CD4-positive, alpha-beta T cell treated with Interleukin-1 beta for 1 hour (primary cell): ENCODE results near the gene CHCHD10.
A peak's percentile ranks its signal among the peaks of the same experiment; 100 is the strongest.
"Not testable (repeated sequence)": the region's sequence is repeated elsewhere in the genome, so short reads cannot be mapped to it uniquely, and the experiment has no call there.

Experiments
- DNase-seq, 2 donors: peaks; one replicate each; pipeline ENCODE4 v3.0.0-alpha.2; 2020 to 2022

The CHCHD10 gene

DNA sequence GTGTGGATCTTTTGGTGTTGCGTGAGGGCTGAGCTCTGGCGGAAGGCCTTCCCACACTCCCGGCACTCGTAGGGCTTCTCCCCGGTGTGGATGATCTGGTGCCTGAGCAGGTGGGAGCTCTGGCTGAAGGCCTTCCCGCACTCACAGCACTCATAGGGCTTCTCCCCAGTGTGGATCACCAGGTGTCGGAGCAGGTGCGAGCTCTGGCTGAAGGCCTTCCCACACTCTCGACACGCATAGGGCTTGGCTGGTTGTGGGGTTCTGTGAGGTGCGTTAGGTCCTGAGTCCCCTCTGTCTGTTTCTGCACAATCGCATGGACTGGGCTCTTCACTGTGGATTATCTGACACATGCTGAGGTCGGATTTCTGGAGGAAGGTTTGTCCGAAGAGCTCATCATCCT is 23.3 kb downstream of the CHCHD10 start:
- DNase-seq: no peak

DNA sequence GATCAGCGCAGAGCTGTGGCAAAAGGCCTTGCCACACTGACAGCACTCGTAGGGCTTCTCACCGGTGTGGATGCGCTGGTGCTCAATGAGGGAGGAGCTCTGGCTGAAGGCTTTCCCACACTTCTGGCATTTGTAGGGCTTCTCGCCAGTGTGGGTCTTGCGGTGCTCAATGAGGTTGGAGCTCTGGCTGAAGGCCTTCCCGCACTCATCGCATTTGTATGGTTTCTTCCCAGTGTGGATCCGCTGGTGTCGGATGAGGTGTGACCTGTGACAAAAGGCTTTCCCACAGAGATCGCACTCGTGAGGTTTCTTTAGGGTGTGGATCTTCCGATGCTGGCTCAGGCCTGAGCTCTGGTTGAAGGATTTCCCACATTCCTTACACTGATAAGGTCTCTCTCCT is 23.8 kb downstream of the CHCHD10 start:
- no peak for DNase-seq

DNA sequence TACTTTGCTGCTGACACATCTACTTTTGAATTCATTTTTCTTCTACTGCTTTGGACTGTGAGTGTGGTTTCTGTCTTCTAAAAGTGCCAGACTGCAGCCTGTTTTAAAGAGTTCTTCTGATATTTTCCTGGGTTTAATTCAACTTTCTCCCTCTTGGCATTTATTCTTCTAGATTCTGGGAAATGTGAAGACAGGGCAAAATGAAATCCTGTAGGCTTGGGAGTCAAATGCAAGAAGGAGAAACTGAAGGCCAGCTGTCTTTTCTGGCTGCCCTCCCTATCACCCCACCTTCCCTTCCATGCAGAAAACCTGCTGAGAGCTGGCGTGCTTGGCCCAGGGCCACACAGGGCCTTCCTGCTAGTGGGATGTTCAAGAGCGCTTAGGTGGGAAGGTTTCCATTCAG is 24.5 kb downstream of the CHCHD10 start:
- DNase-seq: no peak

DNA sequence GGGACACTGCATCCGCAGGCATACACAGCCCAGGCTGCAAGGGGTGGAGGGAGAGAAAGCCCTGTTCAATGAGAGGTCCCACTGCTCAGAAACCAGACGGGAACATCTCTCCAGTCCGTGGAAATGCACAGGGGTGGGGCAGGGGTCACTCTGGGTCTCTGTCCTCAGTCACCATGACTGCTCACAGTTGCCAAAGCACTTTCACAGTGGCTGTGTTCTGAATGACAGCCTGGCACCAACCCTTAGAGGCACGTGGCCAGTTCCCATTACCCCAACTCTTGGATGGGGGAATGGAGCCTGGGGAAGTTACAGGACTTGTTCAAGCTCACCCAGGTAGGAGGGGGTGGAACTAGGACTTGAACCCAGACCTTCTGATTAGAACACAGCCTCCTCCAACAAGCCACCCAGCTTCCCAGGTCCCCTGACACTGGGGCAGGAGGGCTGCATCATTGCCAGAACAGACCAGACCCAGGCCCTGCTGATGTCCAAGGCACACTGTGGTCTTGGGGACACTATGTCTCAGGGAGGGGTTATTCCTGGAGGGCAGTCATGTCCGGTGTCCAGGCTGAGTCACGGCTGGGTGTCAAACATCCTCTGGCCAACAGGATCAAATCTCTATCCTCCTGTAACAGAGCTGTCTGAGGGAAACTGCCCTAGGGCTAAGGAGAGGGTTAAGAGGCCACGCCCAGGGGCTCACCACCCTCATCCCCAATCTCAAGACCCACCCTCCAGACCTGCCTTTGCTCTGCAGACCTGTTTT is 25.1 kb downstream of the CHCHD10 start:
- no peak for DNase-seq

DNA sequence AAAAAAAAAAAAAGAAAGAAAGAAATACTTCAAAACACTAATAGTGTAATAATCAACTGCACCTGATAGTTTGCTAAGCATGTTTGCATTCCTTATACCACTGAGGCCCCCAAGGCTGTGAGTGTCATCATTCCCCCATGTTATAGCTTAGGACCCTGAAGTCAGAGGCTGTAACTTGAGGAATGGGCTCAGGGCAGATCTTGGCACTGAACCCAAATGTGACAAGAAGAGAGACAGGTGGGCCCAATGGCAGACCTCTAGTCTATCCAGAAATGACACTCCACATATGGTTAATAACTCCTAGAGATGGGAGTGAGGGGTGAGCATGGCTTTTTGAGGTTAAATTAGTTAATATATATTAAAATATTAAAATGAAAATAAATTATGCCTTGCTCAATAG is 30.1 kb downstream of the CHCHD10 start:
- no peak for DNase-seq

DNA sequence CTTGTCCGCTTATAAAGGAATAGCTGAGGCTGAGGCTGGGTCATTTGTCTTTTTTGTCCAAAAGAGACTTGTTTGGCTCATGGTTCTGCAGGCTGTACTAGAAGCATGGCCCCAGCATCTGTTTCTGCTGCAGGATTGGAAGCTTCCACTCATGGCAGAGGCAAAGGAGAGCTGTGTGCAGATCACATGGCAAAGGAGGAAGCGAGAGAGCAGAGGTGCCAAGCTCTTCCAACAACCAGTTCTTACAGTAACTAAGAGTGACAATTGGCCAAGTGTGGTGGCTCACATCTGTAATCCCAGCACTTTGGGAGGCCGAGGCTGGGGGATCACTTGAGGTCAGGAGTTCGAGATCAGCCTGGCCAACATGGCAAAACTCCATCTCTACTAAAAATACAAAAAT is 39.7 kb downstream of the CHCHD10 start:
- DNase-seq: not testable (repeated sequence)

DNA sequence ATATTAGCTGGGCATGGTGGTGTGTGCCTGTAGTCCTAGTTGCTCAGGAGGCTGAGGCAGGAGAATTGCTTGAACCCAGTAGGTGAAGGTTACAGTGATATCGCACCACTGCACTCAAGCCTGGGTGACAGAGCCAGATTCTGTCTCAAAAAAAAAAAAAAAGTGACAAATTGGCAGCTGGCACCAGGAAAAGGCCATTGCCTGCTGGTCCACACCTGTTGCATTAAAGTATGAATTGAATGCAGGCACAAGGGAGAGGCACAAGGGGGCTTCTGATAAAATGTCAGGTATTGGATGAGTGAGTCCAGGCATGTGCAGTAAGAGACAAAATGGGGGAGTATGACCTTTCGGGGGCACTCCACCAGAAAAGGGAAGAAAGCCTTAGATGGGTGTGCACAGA is 45.0 kb downstream of the CHCHD10 start:
- DNase-seq: no peak

DNA sequence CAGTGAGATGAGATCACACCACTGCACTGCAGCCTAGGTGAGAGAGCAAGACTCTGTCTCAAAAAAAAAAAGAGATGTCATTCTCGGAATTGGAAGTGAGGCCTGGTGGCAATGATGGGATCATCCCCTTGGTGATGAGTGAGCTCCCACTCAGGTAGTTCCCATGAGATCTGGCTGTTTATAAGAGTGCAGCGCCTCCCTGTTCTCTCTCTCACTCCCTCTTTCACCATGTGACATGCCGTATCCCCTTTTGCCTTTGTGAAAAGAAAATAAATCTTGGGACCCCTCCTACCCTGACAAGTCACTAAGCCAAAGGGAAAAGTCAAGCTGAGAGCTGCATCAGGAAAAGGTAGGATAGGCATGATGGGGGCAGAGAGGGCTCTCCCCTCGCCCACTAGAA is 45.6 kb downstream of the CHCHD10 start:
- DNase-seq: no peak

DNA sequence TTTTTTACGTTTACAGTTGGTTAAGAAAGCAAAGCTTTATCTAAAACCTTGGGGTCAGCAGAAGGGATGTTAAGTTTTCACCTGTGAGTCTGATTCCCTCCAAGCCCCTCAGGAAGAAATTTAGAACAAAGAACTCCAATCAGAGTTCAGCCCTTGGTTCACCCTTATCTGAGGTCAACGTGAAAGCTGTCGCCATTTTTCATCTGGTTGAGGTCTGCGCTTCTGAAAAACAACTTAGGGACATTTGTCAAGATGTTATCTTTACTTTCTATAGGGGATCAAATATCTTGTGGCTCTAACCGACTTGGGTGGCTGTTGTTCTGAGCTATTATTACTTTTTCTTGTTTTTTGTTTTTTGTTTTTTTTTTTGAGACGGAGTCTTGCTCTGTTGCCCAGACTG is 46.9 kb downstream of the CHCHD10 start:
- no peak for DNase-seq

DNA sequence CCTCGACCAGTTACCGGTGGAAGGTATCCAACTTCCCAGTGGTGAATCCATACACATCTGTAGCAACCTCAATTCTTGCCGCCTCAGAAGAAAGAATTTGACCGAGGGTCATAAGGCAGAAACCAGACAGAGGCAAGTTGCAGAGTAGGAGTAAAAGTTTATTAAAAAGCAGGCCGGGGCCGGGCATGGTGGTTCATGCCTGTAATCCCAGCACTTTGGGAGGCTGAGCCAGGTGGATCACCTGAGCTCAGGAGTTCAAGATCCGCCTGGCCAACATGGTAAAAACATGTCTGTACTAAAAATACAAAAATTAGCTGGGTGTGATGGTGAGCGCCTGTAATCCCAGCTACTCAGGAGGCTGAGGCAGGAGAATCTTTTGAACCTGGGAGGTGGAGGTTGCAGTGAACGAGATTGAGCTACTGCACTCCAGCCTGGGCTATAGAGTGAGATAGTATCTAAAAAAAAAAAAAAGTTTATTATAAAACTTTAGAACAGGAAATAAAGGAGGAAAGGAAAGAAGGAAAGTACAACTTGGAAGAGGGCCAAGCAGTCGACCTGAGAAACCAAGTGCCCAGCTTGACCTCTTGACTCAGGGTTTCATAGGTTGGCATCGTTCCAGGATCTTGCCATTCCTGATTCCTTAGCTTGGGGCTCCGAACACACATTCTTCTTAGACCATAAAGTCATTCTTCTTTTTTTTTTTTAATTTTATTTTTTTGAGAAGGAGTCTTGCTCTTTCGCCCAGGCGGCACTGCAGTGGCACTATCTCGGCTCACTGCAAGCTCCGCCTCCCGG is 49.2 kb downstream of the CHCHD10 start:
- no peak for DNase-seq

DNA sequence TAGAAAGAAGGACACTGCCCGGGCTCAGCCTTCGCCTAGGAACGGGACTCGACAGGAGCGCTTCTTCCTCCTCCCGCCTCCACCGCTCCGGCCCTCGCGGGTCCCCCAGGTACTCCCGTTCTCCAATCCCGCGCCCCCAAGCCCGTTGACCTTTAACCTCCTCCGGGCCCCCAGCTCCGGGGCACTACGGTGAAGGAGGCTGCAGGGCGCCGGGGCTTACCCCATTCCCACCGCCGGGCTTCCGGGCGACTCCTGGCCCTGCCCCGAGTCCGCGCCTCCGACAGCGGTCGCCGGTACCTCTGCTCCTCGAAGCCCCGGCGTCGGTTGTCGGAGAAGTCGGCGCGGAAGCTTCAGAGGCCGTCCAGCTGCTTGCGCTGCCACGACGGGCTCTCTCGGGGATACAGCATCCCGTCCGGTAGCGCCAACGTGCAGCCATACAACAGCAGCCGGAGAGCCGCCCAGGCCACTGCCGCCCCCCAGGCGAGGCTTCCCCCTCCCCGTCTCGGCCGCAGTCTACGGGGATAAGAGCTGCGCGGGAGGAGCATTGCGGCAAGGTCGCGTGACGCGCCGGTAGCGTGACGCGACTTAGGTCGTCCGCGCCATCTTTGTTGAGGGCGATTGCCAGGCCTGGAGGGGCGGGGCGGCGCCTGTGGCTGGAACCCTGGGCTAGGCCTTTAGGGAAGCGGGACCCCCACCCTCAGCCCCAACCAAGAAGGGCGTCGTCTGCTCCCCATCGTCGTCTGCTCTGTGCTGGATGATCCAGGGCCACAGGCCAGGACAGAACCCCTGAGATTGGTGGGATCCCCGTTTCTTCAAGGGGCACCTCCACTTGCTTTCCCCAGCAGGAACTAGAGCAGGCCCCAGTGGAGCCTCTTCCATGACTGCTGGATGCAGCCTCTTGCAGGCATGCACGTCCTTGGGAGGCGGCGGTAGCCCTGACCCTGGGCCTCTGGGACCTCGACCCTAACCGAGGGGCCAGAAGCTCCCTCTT is 50.7 kb downstream of the CHCHD10 start:
- DNase-seq: peak; percentile 85 to 87
